Keratinocyte (primary cell): ENCODE results near the gene CRABP1. TPM values are rescaled to one million over a fixed set of nuclear protein-coding genes. Genes with fewer than 3 reads are reported as not detected.

Source experiments
- DNase-seq: peaks from one replicate; pipeline ENCODE4 v3.0.0-alpha.2; 2011; ENCODE audit warnings: low read depth, missing footprints, low spot score
- FAIRE-seq: peaks from 2 replicates; lab custom pipeline; 2011; peaks lifted over from hg19 to GRCh38; lab: Jason Lieb, UNC
- H2AFZ ChIP-seq: 2 replicates; pipeline ENCODE4 v1.6.0; 2012; ENCODE audit warnings: low read length, control low read depth, inconsistent platforms; ENCODE audit not compliant: control insufficient read depth
- H3K27ac ChIP-seq: 2 replicates; pipeline ENCODE4 v1.5.1; 2011; ENCODE audit warnings: low read length; ENCODE audit not compliant: control insufficient read depth, insufficient read depth
- H3K27me3 ChIP-seq: 3 replicates; pipeline ENCODE4 v1.6.0; 2011; ENCODE audit warnings: low read length; ENCODE audit not compliant: control insufficient read depth, insufficient read depth; ENCODE audit errors: extremely low read depth
- H3K36me3 ChIP-seq, 2 experiments: 2 replicates in 1 of 2; 3 replicates in 1 of 2; pipeline ENCODE4 v1.5.1; 2011; ENCODE audit warnings: low read length in 2 of 2, mild to moderate bottlenecking in 1 of 2; ENCODE audit not compliant: control insufficient read depth in 2 of 2, insufficient read depth in 2 of 2; ENCODE audit errors: extremely low read depth in 1 of 2
- H3K4me1 ChIP-seq: 3 replicates; pipeline ENCODE4 v1.5.1; 2011; ENCODE audit warnings: low read length; ENCODE audit not compliant: control insufficient read depth, insufficient read depth; ENCODE audit errors: extremely low read depth
- H3K4me2 ChIP-seq: 3 replicates; pipeline ENCODE4 v1.6.0; 2011; ENCODE audit warnings: low read depth, low read length; ENCODE audit not compliant: control insufficient read depth, insufficient read depth; ENCODE audit errors: extremely low read depth
- H3K4me3 ChIP-seq, 3 experiments: fragments of 200-600 bp in 1 of 3; sonication (generic) in 1 of 3; 2 replicates in 2 of 3; 3 replicates in 1 of 3; pipeline ENCODE4 v1.5.1; 2011 to 2016; ENCODE audit warnings: low read length in 3 of 3, mild to moderate bottlenecking in 3 of 3, control low read depth in 2 of 3, inconsistent platforms in 1 of 3, low read depth in 1 of 3, mixed read lengths in 1 of 3, mixed run types in 1 of 3, moderate library complexity in 1 of 3; ENCODE audit not compliant: control insufficient read depth in 2 of 3, insufficient read depth in 2 of 3; ENCODE audit errors: extremely low read depth in 1 of 3
- H3K79me2 ChIP-seq: 2 replicates; pipeline ENCODE4 v1.6.0; 2012; ENCODE audit warnings: low read length; ENCODE audit not compliant: control insufficient read depth, insufficient read depth
- H3K9ac ChIP-seq: 3 replicates; pipeline ENCODE4 v1.6.0; 2011; ENCODE audit warnings: low read length; ENCODE audit not compliant: control insufficient read depth, insufficient read depth; ENCODE audit errors: extremely low read depth
- H3K9me1 ChIP-seq: 3 replicates; pipeline ENCODE4 v1.6.0; 2011; ENCODE audit warnings: low read length; ENCODE audit not compliant: control insufficient read depth, insufficient read depth; ENCODE audit errors: extremely low read depth
- H3K9me3 ChIP-seq: 2 replicates; pipeline ENCODE4 v1.5.1; 2012; ENCODE audit warnings: low read depth, low read length; ENCODE audit not compliant: control insufficient read depth
- H4K20me1 ChIP-seq: 3 replicates; pipeline ENCODE4 v1.6.0; 2011; ENCODE audit warnings: low read length; ENCODE audit not compliant: control insufficient read depth, insufficient read depth; ENCODE audit errors: extremely low read depth
- EZH2 ChIP-seq: IDR thresholded peaks from one replicate; pipeline ENCODE4 v1.6.1; 2012; ENCODE audit warnings: inconsistent platforms, mild to moderate bottlenecking, low read length, moderate library complexity
- dilution Hi-C: fragments of 300-500 bp; cut with MboI; formaldehyde crosslinking; loops from one replicate; pipeline ENCODE4 v1.7.0; 2020; ENCODE audit warnings: low sequenced_read_pairs; ENCODE audit not compliant: extremely low pct_ligation_motif_present
- polyA plus RNA-seq, 5 experiments: library from polyadenylated mRNA; depleted of rRNA in 3 of 5; stranded (reverse) in 3 of 5; stranded (forward) in 1 of 5; unstranded in 1 of 5; fragments of >200 nt; gene quantifications; 1 replicate in 1 of 5; 2 replicates in 3 of 5; 3 replicates in 1 of 5; pipeline versions ENCODE4 v1.2.1 to v1.2.3, GENCODE V29; 2011 to 2012; ENCODE audit warnings: missing spikeins in 2 of 5, low read depth in 1 of 5, low replicate concordance in 1 of 5
- TF ChIP-seq, protein P1 (sequence below), 3 experiments: IDR thresholded peaks in 1 of 3; conservative IDR thresholded peaks in 1 of 3; optimal IDR thresholded peaks in 1 of 3; 2 replicates in 2 of 3; 3 replicates in 1 of 3; pipeline versions ENCODE3 to v1.5.1; 2011; ENCODE audit warnings: low read length in 3 of 3, mild to moderate bottlenecking in 3 of 3, moderate library complexity in 2 of 3, control low read depth in 1 of 3, inconsistent platforms in 1 of 3; ENCODE audit not compliant: insufficient read depth in 2 of 3; ENCODE audit errors: extremely low read depth in 1 of 3

The CRABP1 gene
- polyA plus RNA-seq, 1 donor (not counting 4 experiments of a cell fraction or from before 2014, with no cell fraction given) = not detected

DNA sequence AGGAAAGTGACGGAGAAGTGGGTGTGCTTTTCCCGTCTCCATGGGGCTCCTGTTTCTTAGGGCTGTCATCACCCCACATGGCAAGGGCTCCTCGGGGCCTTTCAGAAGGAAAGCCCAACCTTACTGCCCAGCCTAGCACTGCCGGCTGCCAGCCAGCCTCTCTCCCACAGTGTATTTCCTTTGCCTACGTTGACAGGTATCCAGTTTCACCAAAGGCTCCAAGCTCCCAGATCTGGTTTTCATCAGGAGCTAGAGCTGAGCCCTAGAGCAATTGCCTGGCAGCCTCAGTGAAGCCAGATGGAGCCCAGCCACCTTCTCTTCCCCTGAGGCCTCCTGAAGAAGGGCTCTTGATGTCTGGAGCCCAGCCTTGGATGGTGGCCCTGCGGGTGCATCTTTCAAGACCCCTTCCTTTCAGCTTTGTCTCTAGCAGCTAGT is 20.2 kb downstream of the CRABP1 start:
- DNase-seq (no peak), FAIRE-seq (no peak)
- no peaks in the 10 kb centered on the region for H3K27me3 ChIP-seq

GRCh38 chr15:78360958-78361718 is 21.0 kb downstream of the CRABP1 start:
- Histone ChIP-seq H4K20me1 (no peaks in the 10 kb centered on the region), H2AFZ (no peak overlapping the region), H3K27ac (no peak overlapping the region), H3K9me3 (no peaks in the 10 kb centered on the region), H3K79me2 (no peaks in the 10 kb centered on the region), H3K4me2 (no peak overlapping the region), H3K36me3 (no peaks in the 10 kb centered on the region), H3K4me3 (no peak overlapping the region), H3K9me1 (no peaks in the 10 kb centered on the region), H3K27me3 (no peaks in the 10 kb centered on the region), H3K9ac (no peak overlapping the region), H3K4me1 (no peaks in the 10 kb centered on the region)
- FAIRE-seq = no peak
- TF ChIP-seq, protein P1, sequence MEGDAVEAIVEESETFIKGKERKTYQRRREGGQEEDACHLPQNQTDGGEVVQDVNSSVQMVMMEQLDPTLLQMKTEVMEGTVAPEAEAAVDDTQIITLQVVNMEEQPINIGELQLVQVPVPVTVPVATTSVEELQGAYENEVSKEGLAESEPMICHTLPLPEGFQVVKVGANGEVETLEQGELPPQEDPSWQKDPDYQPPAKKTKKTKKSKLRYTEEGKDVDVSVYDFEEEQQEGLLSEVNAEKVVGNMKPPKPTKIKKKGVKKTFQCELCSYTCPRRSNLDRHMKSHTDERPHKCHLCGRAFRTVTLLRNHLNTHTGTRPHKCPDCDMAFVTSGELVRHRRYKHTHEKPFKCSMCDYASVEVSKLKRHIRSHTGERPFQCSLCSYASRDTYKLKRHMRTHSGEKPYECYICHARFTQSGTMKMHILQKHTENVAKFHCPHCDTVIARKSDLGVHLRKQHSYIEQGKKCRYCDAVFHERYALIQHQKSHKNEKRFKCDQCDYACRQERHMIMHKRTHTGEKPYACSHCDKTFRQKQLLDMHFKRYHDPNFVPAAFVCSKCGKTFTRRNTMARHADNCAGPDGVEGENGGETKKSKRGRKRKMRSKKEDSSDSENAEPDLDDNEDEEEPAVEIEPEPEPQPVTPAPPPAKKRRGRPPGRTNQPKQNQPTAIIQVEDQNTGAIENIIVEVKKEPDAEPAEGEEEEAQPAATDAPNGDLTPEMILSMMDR (optimal IDR thresholded peaks at IDR 0.05 in 1 of 3, IDR thresholded peaks at IDR 0.05 in 1 of 3, conservative IDR thresholded peaks at IDR 0.05 in 1 of 3; ENCODE audit: extremely low read depth in 1 of 3, insufficient read depth in 2 of 3, low read length in 3 of 3) = no peak
- TF ChIP-seq EZH2 = no peak
- dilution Hi-C loops = no loop called here
- DNase-seq = no peak

More for the DNA sequence above, 20.2 kb downstream of the CRABP1 start:
- Histone ChIP-seq H3K79me2 (no peaks in the 10 kb centered on the region), H2AFZ (no peak overlapping the region), H4K20me1 (no peaks in the 10 kb centered on the region), H3K4me1 (no peaks in the 10 kb centered on the region), H3K4me3 (no peak overlapping the region), H3K36me3 (no peaks in the 10 kb centered on the region), H3K9me1 (no peaks in the 10 kb centered on the region), H3K9me3 (no peaks in the 10 kb centered on the region), H3K4me2 (no peak overlapping the region), H3K27ac (no peak overlapping the region), H3K9ac (no peak overlapping the region)
- TF ChIP-seq EZH2 = no peak
- TF ChIP-seq, protein P1 (optimal IDR thresholded peaks at IDR 0.05 in 1 of 3, IDR thresholded peaks at IDR 0.05 in 1 of 3, conservative IDR thresholded peaks at IDR 0.05 in 1 of 3; ENCODE audit: extremely low read depth in 1 of 3, insufficient read depth in 2 of 3, low read length in 3 of 3) = no peak
- dilution Hi-C loops = no loop called here
